ENCODE data around the gene SLC41A3.

SLC41A3 gene

DNA sequence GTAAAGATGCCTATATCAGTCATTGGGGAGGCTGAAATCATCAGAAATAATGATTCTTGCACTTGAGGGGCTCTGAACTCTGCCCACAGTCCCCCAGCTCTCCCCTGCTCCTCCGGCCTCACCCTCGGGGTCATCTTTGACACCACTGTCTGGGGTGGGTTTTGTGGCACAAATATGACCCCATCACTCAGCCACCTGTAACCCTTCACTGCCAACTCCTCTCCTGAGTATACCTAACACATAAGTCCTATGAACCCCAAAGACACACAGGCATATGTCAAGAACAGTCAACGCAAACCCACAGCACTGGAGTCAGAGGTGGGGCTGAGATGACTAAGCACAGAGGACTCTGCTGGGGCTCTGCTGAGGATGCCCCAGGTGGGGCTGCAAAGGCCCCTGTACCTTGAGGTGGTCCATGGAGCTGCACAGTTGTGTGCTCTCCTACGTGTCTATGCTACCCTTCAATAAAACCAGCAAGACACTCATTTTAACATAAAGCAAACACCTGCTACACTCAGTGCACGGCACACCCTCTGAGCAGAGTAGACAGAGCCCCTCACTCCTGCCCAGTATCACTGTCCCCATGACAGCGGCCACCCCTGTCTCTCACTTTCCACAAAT, 29.9 kb downstream of the SLC41A3 start:
- TF ChIP-seq, protein P1, sequence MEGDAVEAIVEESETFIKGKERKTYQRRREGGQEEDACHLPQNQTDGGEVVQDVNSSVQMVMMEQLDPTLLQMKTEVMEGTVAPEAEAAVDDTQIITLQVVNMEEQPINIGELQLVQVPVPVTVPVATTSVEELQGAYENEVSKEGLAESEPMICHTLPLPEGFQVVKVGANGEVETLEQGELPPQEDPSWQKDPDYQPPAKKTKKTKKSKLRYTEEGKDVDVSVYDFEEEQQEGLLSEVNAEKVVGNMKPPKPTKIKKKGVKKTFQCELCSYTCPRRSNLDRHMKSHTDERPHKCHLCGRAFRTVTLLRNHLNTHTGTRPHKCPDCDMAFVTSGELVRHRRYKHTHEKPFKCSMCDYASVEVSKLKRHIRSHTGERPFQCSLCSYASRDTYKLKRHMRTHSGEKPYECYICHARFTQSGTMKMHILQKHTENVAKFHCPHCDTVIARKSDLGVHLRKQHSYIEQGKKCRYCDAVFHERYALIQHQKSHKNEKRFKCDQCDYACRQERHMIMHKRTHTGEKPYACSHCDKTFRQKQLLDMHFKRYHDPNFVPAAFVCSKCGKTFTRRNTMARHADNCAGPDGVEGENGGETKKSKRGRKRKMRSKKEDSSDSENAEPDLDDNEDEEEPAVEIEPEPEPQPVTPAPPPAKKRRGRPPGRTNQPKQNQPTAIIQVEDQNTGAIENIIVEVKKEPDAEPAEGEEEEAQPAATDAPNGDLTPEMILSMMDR (IDR thresholded peaks at IDR 0.05; ENCODE audit: control insufficient read depth, extremely low read depth, insufficient read depth), result no peak
- no peak overlapping the region for H3K4me3 ChIP-seq (ENCODE audit: low read depth, low read length)
- no peak for DNase-seq (ENCODE audit: low read depth)

DNA sequence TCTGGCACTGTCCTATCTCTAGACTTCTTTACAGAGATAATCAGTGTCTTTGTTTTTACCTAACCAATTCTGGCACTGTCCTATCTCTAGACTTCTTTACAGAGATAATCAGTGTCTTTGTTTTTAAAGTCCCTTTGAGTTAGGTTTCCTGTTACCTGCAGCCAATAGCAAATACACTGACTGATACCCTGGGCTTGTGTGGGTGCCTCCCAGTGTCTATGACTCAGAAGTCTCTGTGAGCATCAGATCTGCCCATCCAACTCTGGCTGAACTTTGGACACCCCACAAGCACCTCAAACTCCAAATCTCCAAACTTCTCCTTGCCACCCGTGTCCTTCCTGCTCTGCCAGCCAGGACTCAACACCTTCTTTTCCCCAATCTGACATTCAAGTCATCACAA, 30.4 kb downstream of the SLC41A3 start:
- H3K4me3 ChIP-seq (ENCODE audit: low read depth, low read length), result no peak overlapping the region
- TF ChIP-seq, protein P1 (IDR thresholded peaks at IDR 0.05; ENCODE audit: control insufficient read depth, extremely low read depth, insufficient read depth), result no peak
- DNase-seq (ENCODE audit: low read depth), result no peak

DNA sequence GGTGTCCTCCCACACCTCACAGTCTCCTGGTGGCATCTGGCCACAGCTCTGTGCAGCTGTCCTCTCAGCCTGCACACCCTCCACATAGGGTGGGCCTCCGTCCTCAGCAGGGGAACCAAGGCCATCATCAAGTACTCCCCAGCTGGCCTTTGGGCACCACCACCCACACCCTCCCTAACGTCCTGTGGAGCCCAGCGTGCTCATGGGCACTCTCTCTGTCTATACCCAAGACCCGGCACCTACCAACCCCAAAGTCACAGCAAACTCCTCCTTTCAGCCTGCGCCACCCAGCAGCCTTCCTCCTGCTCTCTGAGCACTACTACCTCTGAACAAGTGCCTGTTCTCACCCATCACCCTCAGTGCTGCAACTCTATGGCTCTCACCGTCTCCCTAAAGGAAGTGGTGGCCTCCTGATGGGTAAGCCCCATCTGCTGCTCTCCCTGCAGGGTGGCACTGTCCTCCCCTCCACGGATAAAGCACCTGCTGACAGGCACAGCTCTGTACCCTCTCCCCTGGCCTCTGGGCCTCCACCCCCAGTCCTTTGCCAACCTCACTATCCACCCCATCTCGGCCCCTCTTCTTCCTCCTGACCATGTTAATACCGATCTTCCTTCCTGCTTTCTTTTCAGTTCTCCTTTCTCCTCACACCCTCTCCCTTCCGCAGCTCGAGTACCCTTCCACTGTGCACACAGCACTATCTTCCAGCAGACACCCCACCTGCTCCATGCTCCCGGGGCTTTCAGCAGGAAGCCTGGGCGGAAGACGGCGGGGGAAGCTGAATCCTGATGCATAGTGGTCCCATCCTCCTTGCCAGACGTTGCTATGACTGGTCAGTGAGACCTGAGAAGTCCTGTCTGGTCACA, 31.5 kb downstream of the SLC41A3 start:
- TF ChIP-seq, protein P1 (IDR thresholded peaks at IDR 0.05; ENCODE audit: control insufficient read depth, extremely low read depth, insufficient read depth), result no peak
- no peak overlapping the region for H3K4me3 ChIP-seq (ENCODE audit: low read depth, low read length)
- no peak for DNase-seq (ENCODE audit: low read depth)

DNA sequence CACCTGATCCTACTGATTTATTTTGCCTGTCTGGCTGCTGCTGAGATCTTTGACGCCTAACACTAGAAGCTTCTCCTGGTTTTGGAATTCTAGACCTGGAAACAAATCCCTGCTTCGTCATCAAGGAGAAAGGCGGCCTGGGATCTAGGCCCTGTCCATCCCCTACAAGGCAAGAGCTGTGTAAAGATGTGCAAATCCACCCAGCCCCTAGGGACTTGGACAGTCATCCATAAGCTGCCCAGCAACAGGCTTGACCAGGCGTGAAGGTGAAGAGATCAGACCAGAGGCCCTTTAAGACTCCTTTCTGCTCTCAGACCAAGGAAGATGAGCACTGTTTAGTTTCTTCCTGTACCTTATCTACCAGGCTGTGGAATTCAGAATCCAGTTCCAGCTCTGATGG, 32.2 kb downstream of the SLC41A3 start:
- no peak overlapping the region for H3K4me3 ChIP-seq (ENCODE audit: low read depth, low read length)
- no peak for DNase-seq (ENCODE audit: low read depth)
- TF ChIP-seq, protein P1 (IDR thresholded peaks at IDR 0.05; ENCODE audit: control insufficient read depth, extremely low read depth, insufficient read depth), result no peak

DNA sequence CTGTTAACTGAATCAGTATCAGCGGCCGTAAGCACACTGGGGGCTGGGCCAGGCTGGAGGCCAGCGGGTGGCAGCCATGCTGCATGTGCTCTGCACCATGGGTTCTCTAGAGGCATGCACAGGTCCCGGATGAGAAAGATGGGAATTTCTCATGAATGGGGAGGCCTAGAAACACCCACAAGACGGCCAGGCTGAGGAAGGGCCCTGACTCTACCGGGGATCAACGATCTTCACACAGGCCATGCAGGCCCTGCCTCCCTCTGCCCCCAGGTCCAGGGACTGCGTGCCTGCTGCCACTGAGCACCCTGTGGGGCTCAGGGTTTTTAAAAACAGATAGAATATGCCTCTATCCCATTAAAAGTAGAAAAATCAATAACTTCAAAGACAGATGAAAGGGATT, 32.7 kb downstream of the SLC41A3 start:
- DNase-seq (ENCODE audit: low read depth), result no peak
- TF ChIP-seq, protein P1 (IDR thresholded peaks at IDR 0.05; ENCODE audit: control insufficient read depth, extremely low read depth, insufficient read depth), result no peak
- H3K4me3 ChIP-seq (ENCODE audit: low read depth, low read length), result no peak overlapping the region

DNA sequence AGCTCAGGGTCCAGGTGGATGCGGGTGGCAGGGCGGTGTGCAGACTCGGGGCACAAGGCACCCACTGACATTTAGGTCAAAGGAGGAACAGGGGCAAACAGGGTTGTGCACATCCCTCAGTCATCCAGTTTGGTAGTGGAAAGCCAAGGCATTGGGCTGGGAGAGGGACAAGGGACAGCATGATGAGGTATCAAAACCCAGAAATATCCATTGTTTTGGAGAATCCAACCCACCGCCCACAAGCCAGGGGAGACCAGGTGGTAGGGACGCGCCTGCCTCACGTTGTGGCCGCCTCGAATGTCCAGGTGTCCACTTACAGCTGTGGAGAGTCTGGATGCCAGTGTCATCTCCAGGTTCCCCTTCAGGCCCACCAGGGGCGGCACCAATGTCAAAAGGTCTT, 33.3 kb downstream of the SLC41A3 start:
- TF ChIP-seq, protein P1 (IDR thresholded peaks at IDR 0.05; ENCODE audit: control insufficient read depth, extremely low read depth, insufficient read depth), result no peak
- no peak overlapping the region for H3K4me3 ChIP-seq (ENCODE audit: low read depth, low read length)
- DNase-seq (ENCODE audit: low read depth), result no peak

All from LNCaP clone FGC (cell line).